ENCODE data around the gene GRK4. TPM values are rescaled to one million over a fixed set of nuclear protein-coding genes. Genes with fewer than 3 reads are reported as not detected.

Gene GRK4
- total RNA-seq, 4 donors from 2014 or later = 0.95 to 17.3 (median 1.5) TPM

DNA sequence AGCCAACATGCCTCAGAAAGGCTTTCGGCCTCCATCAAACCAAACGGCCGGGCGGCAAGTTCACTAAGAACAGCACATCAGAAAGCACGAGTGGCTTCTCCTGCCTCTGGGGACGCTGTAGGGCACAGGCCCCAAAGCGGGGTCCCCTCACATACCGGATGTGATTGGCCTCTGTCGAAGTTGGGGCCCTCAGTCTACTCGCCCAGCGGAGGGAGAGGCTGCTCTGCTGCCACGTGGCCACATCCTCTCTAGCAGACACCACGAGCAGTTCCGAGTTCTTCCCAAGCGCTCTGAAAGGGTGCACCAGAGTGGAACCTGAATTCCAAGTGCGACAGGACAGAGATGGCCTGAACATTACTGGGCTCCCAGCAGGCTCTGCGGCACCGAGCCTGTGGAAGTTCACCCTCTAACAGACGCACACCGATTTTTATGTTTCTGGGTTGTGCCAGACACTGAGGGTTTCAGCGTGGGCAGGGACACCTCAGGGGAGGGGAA is 21.3 kb upstream of the GRK4 start:
- no peak for TF ChIP-seq POLR2A (IDR thresholded peaks at IDR 0.05)
- TF ChIP-seq, protein P1, sequence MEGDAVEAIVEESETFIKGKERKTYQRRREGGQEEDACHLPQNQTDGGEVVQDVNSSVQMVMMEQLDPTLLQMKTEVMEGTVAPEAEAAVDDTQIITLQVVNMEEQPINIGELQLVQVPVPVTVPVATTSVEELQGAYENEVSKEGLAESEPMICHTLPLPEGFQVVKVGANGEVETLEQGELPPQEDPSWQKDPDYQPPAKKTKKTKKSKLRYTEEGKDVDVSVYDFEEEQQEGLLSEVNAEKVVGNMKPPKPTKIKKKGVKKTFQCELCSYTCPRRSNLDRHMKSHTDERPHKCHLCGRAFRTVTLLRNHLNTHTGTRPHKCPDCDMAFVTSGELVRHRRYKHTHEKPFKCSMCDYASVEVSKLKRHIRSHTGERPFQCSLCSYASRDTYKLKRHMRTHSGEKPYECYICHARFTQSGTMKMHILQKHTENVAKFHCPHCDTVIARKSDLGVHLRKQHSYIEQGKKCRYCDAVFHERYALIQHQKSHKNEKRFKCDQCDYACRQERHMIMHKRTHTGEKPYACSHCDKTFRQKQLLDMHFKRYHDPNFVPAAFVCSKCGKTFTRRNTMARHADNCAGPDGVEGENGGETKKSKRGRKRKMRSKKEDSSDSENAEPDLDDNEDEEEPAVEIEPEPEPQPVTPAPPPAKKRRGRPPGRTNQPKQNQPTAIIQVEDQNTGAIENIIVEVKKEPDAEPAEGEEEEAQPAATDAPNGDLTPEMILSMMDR (IDR thresholded peaks at IDR 0.05) = no peak
- peaks cover 0 to 95% (median 0%) of the 10 kb centered on the region in 3 donors for H3K36me3 ChIP-seq
- no peak overlapping the region for H3K4me3 ChIP-seq
- DNase-seq = peak in 2 of 3 donors; percentile 48 to 49
- H3K4me1 ChIP-seq = peaks cover 0 to 13% (median 0%) of the 10 kb centered on the region in 4 donors
- H3K9me3 ChIP-seq = no peaks in the 10 kb centered on the region
- H3K27ac ChIP-seq = peak overlapping the region in 2 of 4 donors; percentile 8 to 48
- no peaks in the 10 kb centered on the region for H3K27me3 ChIP-seq

DNA sequence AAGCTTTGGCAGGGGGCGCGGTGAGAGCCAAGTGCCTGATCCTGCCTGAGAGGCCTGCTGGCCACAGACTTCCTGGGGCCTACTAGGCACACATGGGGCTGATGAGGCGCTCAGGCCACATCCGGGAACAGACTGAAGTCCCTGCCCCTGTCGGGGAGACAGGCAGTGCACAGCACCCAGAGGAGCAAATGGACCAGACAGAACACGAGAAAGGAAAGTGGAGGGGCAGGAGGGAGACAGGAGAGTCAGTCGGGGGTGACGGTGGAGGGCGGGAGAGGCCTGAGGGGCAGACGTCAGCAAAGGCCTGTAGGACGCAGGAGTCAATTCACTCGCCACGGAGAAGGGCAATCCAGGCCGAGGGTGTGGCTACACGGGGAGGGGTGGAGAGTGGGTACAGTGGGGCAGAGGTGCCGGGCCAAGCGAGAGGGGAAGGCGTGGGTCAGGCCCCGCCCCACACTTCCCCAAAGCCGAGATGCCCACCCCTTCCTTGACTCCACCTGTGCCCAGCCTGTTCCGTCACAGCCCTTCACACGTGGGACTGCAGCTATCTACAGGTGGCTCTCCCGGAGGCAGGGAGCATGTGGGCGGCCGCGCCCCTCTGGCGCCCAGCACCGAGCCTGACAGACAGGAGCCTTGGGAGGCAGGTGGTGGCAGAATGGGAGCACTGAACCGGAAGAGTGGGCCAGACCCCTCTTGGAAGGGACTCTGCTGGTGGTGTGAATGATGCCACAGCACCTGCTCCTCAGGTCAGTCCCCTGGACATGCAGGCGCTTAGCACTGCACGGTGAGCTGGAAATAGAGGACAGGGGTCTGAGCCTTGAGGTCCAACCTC is 20.6 kb upstream of the GRK4 start:
- DNase-seq = peak in 2 of 3 donors; percentile 61 to 80
- H3K27me3 ChIP-seq = no peaks in the 10 kb centered on the region
- peaks cover 0 to 98% (median 0%) of the 10 kb centered on the region in 3 donors for H3K36me3 ChIP-seq

DNA sequence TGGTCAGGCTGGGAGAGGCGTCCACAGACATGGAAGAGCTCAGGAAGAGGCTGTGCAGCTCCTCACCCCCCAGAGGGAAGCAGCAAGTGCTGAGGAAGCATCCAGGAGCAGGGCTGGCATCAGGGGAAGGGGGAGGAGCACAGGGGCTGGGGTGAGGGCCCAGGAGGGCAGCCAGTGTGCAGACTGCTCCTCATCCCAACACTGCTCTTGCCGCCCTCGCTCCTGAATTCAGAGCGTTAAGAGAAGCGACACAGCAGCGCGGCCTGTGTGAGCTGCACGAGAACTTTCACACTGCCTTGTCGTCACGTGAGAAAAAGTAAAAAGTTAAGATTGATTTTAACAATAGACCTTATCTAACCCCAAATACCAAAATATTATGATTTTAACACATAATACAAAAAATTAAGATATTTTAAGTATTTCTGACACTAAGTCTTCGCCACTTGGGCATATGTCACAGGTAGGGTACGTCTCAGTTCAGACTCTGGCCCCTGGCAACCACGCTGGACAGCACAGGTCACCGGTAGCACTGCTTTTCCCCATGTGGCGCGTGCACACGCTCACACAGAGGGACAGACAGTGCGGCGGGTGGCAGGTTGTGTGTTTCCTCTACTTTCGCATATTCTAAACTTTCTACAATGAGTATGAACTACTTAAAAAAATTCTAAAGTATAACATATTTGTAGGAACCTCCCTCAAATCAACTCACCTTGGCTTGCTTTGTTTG is 19.8 kb upstream of the GRK4 start:
- H3K4me1 ChIP-seq = peaks cover 0 to 13% (median 0%) of the 10 kb centered on the region in 4 donors
- peak in 1 of 3 donors; percentile 42 for DNase-seq
- TF ChIP-seq, protein P1 (IDR thresholded peaks at IDR 0.05) = no peak
- TF ChIP-seq POLR2A (IDR thresholded peaks at IDR 0.05) = no peak
- no peaks in the 10 kb centered on the region for H3K9me3 ChIP-seq
- no peak overlapping the region for H3K4me3 ChIP-seq
- H3K27ac ChIP-seq = peak overlapping the region in 1 of 4 donors; percentile 48
- no peaks in the 10 kb centered on the region for H3K27me3 ChIP-seq
- peaks cover 0 to 97% (median 0%) of the 10 kb centered on the region in 3 donors for H3K36me3 ChIP-seq

More for the DNA sequence above, 20.6 kb upstream of the GRK4 start:
- TF ChIP-seq POLR2A (IDR thresholded peaks at IDR 0.05) = no peak
- TF ChIP-seq, protein P1 (IDR thresholded peaks at IDR 0.05) = no peak
- Histone ChIP-seq H3K4me1 (peaks cover 0 to 13% (median 0%) of the 10 kb centered on the region in 4 donors), H3K27ac (peak overlapping the region in 2 of 4 donors; percentile 8 to 48), H3K4me3 (no peak overlapping the region), H3K9me3 (no peaks in the 10 kb centered on the region)

DNA sequence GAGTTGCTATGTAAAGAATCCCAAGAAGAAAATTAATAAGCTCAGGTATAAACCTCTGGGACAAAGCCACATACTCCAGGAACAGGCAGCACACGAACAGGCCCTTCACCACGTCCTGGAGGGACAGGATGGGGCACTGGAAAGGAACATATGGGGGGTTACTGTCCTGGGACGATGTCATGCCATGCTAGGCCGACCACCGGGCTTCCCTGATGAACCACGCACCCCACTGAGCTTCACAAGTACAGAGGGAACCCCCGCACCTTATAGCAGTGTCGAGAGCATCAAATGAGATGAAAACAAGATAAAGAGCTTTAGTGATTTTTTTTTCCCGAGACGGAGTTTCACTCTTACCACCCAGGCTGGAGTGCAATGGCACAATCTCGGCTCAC is 19.3 kb upstream of the GRK4 start:
- Histone ChIP-seq H3K4me1 (peaks cover 0 to 13% (median 0%) of the 10 kb centered on the region in 4 donors), H3K27me3 (no peaks in the 10 kb centered on the region), H3K36me3 (peaks cover 0 to 96% (median 0%) of the 10 kb centered on the region in 3 donors), H3K9me3 (no peaks in the 10 kb centered on the region), H3K27ac (no peak overlapping the region), H3K4me3 (no peak overlapping the region)
- TF ChIP-seq POLR2A (IDR thresholded peaks at IDR 0.05) = no peak
- TF ChIP-seq, protein P1 (IDR thresholded peaks at IDR 0.05) = no peak
- peak in 1 of 3 donors; percentile 43 for DNase-seq
